Activated CD8-positive, alpha-beta memory T cell treated with anti-CD3 and anti-CD28 coated beads, Interleukin-2, amount 10 ng/mL, durations not matched to agents 7 days and 5 days (primary cell): Measurements from ENCODE around the gene ARMH3. TPM values are rescaled to one million over a fixed set of nuclear protein-coding genes. Genes with fewer than 3 reads are reported as not detected.

ENCODE experiments used
- ATAC-seq: fragments of 150-1000 bp; cut with Tn5 transposase; one replicate; pipeline ENCODE4 v1.10.0; 2021; ENCODE audit warnings: moderate library complexity
- CTCF ChIA-PET: fragments of 350-600 bp; sonication (Branson Sonifier 250); formaldehyde crosslinking; loops from one replicate; lab custom pipeline; 2021; ENCODE audit warnings: antibody characterized with exemption; lab: Charles Lee
- DNase-seq: peaks from one replicate; pipeline ENCODE4 v3.0.0-alpha.2; 2020
- H3K27ac Mint-ChIP-seq: one replicate; pipeline ENCODE4 v1.8.0; 2021; ENCODE audit warnings: mild to moderate bottlenecking, mixed read lengths
- H3K27me3 Mint-ChIP-seq: one replicate; pipeline ENCODE4 v1.8.0; 2021; ENCODE audit warnings: mixed read lengths
- H3K36me3 Mint-ChIP-seq: one replicate; pipeline ENCODE4 v1.8.0; 2021; ENCODE audit warnings: mild to moderate bottlenecking, mixed read lengths
- H3K4me1 Mint-ChIP-seq: one replicate; pipeline ENCODE4 v1.8.0; 2021; ENCODE audit warnings: mixed read lengths
- H3K4me3 Mint-ChIP-seq: one replicate; pipeline ENCODE4 v1.8.0; 2021; ENCODE audit warnings: mild to moderate bottlenecking, moderate library complexity, mixed read lengths
- H3K9me3 Mint-ChIP-seq: one replicate; pipeline ENCODE4 v1.8.0; 2022; ENCODE audit warnings: low read depth, mixed read lengths
- total RNA-seq, 2 experiments: library from RNA; stranded (reverse); gene quantifications; one replicate each; pipeline ENCODE4 v1.2.3, GENCODE V29; 2021

The ARMH3 gene
- total RNA-seq, 2 experiments from 2014 or later: 23.8 to 25.9 TPM

DNA sequence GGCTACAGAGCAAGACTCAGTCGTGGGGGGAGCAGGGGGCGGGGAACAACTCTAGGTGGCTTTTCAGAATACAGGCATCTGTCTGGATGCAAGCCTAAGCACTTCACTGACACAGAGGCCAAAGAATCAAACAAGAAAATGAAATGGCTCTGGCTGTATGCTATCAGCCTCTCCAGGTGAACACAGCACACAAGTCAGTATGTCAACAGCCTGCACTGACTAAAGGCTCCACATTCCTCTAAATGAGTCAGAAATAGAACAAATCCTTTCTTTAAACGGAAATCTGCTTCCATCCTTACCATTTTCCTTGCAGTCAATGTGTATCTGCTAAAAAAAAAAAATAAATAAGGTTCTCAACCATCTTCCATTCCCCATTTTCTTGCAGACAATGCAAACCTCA lies 88.3 kb downstream of the ARMH3 start:
- CTCF ChIA-PET: no interaction called here
- Mint-ChIP-seq H3K9me3 (no peaks in the 10 kb centered on the region), H3K4me1 (peaks cover 19% of the 10 kb centered on the region), H3K4me3 (no peak overlapping the region), H3K27ac (no peak overlapping the region), H3K36me3 (peaks cover 22% of the 10 kb centered on the region), H3K27me3 (no peaks in the 10 kb centered on the region)
- DNase-seq: no peak
- ATAC-seq: no peak

DNA sequence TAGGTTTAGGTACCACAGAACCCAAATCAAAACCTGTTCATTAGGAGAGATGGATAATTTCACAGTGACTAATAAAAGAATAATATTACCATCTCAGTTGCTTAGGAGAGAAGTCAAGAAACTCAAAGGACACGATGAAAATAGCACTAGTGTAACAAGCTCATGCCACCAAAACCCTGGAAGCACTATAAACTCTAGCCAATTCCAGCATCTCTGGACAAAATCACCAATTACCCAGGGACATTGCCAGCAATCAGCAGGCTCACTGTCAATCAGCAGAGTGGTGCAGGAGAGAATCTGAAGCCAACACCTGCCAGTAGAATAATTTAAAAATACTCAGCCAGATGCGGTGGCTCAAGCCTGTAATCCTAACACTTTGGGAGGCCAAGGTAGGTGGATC lies 88.9 kb downstream of the ARMH3 start:
- no peaks in the 10 kb centered on the region for H3K9me3 Mint-ChIP-seq
- CTCF ChIA-PET: interaction anchor here (1.5 kb wide), 1 partner anchor 126 kb away, joined by 8 read pairs; no protein-coding TSS in a partner anchor
- H3K4me1 Mint-ChIP-seq: peaks cover 19% of the 10 kb centered on the region
- H3K4me3 Mint-ChIP-seq: no peak overlapping the region
- H3K27ac Mint-ChIP-seq: no peak overlapping the region
- no peaks in the 10 kb centered on the region for H3K27me3 Mint-ChIP-seq
- ATAC-seq (no peak), DNase-seq (no peak)
- peaks cover 27% of the 10 kb centered on the region for H3K36me3 Mint-ChIP-seq

DNA sequence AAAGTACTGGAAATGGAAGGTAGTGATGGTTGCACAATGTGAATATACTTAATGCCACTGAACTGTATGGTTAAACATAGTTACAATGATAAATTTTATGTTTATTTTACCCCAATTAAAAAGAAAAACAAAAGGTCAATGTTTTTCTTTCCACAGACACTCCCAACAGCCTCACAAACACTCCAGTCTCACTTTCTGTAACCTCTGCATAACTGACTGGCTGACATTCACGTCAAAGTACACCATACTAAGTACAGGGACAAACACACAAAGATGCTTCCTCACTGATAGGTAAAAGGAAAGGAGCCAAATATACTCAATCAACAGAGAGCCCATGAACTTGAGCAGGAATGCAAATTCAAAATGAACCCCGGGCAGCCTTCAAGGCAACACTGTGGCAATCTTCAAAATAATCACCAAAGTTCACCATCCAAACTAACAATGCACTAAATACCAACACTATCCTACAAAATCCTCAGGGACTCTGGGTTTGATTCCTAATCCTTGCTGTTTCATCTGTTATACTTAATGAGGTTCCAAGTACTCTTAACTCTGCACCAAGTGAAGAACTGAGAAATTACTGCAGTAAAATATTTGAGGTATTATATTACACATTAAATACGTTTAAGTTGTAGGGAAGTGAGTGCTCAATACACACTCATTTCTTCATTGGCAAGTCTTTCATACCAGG lies 90.8 kb downstream of the ARMH3 start:
- peaks cover 19% of the 10 kb centered on the region for H3K4me1 Mint-ChIP-seq
- no peak overlapping the region for H3K27ac Mint-ChIP-seq
- H3K36me3 Mint-ChIP-seq: peaks cover 24% of the 10 kb centered on the region
- DNase-seq (no peak), ATAC-seq (no peak)
- no peaks in the 10 kb centered on the region for H3K27me3 Mint-ChIP-seq
- no peaks in the 10 kb centered on the region for H3K9me3 Mint-ChIP-seq
- CTCF ChIA-PET: no interaction called here
- no peak overlapping the region for H3K4me3 Mint-ChIP-seq

DNA sequence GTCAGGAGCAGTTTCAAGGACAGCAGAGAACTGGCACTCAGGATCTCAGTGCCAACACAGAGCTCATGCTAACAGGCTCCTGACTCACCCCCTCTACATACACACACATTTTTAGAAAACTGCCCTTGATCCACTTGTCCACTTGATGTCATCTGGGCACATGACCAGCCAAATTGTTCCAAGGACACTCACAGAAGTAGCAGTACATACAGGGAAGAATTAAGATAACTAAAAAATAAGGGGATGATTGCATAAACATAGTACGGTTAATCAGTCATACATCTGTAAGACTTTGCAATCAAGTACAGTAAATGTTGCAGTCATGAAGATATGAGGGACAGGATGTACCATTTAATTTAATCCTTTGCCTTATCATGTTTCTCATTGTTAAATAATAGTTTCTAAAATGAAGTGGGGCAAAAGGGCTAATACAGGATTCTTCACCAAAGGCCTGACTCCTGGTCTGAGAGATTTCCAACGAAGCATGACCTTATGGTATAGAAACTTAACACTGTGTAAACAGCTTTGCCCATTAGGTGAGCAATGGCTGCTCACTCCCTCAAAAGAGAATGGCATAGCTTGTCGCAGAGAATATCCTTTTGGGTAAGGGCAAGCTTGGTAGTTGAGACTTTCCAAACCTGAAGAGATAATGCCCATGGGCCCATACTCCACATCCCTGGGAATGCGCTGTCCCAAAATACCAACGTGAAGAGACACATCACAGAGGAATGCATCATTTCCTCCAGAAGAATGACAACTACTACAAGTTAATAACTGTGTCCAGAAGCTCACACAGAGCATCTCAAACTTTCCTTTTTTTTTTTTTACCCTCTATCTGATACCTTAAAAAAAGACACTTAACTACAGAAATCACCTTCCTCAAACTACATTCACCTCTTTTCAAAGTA lies 94.1 kb downstream of the ARMH3 start:
- peaks cover 2% of the 10 kb centered on the region for H3K4me1 Mint-ChIP-seq
- CTCF ChIA-PET: interaction anchor here (0.6 to 1.9 kb wide), 6 partner anchors 18 to 1589 kb away, joined by 3 to 6 read pairs (median 3); no protein-coding TSS in a partner anchor
- no peaks in the 10 kb centered on the region for H3K27me3 Mint-ChIP-seq
- ATAC-seq: no peak
- peaks cover 19% of the 10 kb centered on the region for H3K36me3 Mint-ChIP-seq
- H3K4me3 Mint-ChIP-seq: no peak overlapping the region
- no peak overlapping the region for H3K27ac Mint-ChIP-seq
- no peak for DNase-seq
- no peaks in the 10 kb centered on the region for H3K9me3 Mint-ChIP-seq

DNA sequence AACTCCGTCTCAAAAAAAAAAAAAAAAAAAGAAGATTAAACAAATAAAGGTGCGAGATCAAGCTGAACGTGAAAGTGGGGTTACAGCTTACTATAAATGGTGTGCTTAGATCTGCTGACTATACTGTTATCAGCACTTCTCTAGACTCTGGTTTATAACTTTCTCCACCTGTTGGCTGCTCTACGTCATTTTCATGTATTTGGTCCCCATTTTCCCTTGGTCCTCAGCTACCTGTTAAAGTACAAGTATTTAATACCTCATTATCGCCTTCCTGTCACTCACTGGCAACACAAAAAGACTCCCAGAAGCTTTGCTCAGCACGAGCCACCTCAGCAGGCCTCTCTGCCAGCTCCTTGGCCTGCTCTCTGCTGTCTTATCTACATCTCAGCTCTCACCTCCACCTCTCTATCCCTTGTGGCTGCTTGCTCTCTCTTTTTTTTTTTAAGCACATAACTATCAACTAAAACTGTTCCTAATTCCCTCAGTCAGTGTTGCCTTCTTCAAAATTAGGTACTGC lies 95.0 kb downstream of the ARMH3 start:
- DNase-seq (no peak), ATAC-seq (no peak)
- Mint-ChIP-seq H3K4me1 (peaks cover 2% of the 10 kb centered on the region), H3K4me3 (no peak overlapping the region), H3K27ac (no peak overlapping the region), H3K36me3 (peaks cover 26% of the 10 kb centered on the region), H3K9me3 (no peaks in the 10 kb centered on the region), H3K27me3 (no peaks in the 10 kb centered on the region)
- CTCF ChIA-PET: interaction anchor here (0.7 to 1.6 kb wide), 3 partner anchors 99 to 124 kb away, joined by 3 to 6 read pairs (median 4); no protein-coding TSS in a partner anchor

DNA sequence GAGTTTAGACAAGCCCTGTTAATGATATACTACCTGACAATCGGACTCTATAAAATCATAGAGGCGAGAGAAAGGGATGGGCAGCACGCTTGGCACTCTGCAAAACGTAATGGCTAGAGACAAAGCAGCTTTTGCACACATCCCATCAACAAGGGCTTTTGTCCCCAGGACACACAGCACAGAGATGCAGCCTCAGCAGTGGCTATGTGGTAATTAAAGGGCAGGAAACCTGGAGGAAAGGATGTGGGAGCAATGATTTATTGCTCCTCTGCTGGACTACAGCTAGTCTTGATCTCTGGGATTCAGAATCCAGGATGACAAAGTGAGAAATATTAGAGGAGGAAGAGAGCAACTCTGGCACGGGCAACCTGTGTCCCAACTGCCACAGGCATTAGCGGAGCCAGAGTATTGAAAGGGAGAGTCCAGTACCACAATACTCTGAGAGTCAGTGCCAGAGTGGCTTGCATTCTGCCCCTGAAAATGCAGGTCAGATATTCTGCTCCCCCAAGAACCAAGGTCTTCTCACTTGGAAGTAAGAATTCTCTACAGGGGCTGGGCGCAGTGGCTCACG lies 96.5 kb downstream of the ARMH3 start:
- CTCF ChIA-PET: no interaction called here
- Mint-ChIP-seq H3K36me3 (peaks cover 29% of the 10 kb centered on the region), H3K9me3 (no peaks in the 10 kb centered on the region), H3K4me1 (no peaks in the 10 kb centered on the region), H3K27me3 (no peaks in the 10 kb centered on the region), H3K4me3 (no peak overlapping the region), H3K27ac (no peak overlapping the region)
- no peak for ATAC-seq
- DNase-seq: no peak

DNA sequence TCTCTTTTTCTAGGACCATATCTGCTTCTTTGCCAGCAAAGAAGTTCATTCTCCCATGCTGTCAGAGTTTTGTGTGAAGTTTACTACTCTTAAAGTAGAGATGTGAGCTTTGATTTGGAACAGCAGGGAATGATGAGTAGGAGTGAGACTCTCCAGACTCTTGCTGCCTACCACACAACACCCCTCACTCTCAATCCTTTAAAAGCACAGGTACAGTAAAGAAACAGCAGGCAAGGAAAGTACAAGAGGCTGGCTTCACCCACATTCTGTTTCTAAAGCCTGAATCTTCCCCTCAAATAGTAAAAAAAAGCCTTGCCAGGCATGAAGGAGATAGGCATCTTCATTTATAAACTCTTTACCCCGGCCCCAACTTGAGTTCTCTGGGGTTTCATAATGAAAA lies 97.3 kb downstream of the ARMH3 start:
- DNase-seq (no peak), ATAC-seq (no peak)
- no peaks in the 10 kb centered on the region for H3K9me3 Mint-ChIP-seq
- CTCF ChIA-PET: interaction anchor here (0.8 to 1.5 kb wide), 2 partner anchors 12 to 114 kb away, joined by 3 to 4 read pairs; no protein-coding TSS in a partner anchor
- H3K36me3 Mint-ChIP-seq: peaks cover 32% of the 10 kb centered on the region
- no peak overlapping the region for H3K4me3 Mint-ChIP-seq
- no peak overlapping the region for H3K27ac Mint-ChIP-seq
- no peaks in the 10 kb centered on the region for H3K27me3 Mint-ChIP-seq
- no peaks in the 10 kb centered on the region for H3K4me1 Mint-ChIP-seq

DNA sequence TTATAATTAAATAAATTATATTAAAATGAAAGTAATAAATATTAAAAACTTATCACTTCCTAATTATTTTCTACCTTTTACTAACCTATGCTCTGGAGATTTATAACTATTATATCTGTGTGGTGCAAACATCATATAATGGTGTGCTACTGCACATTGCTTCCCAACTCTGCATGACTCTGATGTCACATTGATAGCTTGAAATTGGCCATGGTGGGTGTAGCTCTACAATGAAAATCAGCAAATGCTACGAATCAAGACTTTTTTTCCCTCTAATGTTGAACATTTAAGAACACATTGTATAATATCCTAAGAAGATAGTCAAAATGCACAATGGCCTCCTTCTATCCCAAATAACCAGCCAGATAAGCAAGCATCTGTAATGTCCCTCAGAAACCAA lies 99.1 kb downstream of the ARMH3 start:
- peaks cover 41% of the 10 kb centered on the region for H3K36me3 Mint-ChIP-seq

DNA sequence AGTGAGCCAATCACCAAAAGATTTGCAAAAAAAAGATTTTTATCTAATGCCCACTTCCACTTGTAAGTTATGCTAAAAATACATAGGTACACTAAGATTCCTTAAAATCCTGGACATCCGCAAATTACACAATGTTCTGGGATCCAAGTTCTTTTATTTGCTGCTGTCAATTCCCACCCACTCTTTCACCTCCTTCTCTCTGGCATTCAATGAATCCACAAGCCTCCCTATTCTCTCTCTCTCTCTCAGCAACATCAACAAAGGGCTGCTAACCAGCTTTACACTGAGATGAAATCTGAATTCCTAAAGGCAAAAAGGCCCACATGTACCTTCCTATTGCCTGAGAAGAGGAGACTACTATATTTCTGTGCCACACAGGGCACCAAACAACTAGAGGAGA lies 99.9 kb downstream of the ARMH3 start:
- Mint-ChIP-seq H3K36me3 (peaks cover 41% of the 10 kb centered on the region), H3K27ac (no peak overlapping the region), H3K27me3 (no peaks in the 10 kb centered on the region), H3K4me1 (no peaks in the 10 kb centered on the region), H3K4me3 (no peak overlapping the region), H3K9me3 (peaks cover 2% of the 10 kb centered on the region)
- CTCF ChIA-PET: no interaction called here
- DNase-seq: no peak
- ATAC-seq: no peak

More for the DNA sequence above, 99.1 kb downstream of the ARMH3 start:
- H3K27me3 Mint-ChIP-seq: no peaks in the 10 kb centered on the region
- CTCF ChIA-PET: interaction anchor here (1.2 kb wide), 1 partner anchor 44 kb away, joined by 3 read pairs; no protein-coding TSS in a partner anchor
- no peak overlapping the region for H3K27ac Mint-ChIP-seq
- DNase-seq (no peak), ATAC-seq (no peak)
- no peak overlapping the region for H3K4me3 Mint-ChIP-seq
- H3K9me3 Mint-ChIP-seq: peaks cover 2% of the 10 kb centered on the region
- no peaks in the 10 kb centered on the region for H3K4me1 Mint-ChIP-seq

DNA sequence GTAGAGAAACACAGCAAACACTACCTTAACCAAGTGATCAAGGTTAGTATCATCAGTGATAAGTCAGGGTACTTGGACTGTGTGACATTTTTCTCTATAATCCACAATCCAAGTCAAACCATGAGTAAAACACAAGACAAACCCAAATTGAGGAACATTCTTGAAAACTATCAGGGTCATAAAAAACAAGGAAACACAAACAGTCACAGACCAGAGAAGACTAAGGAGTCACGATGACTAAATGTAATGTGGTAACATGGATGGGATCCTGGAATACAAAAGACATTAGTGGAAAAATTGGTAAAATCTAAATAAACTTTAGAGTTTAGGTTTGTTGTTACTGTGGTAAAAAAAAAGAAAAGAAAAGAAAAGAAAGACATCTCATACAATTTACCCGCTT lies 103.8 kb downstream of the ARMH3 start:
- CTCF ChIA-PET: no interaction called here
- no peak for DNase-seq
- H3K36me3 Mint-ChIP-seq: peaks cover 66% of the 10 kb centered on the region
- H3K27ac Mint-ChIP-seq: no peak overlapping the region
- peaks cover 2% of the 10 kb centered on the region for H3K4me1 Mint-ChIP-seq
- ATAC-seq: no peak
- no peaks in the 10 kb centered on the region for H3K27me3 Mint-ChIP-seq
- no peak overlapping the region for H3K4me3 Mint-ChIP-seq
- H3K9me3 Mint-ChIP-seq: peaks cover 9% of the 10 kb centered on the region

DNA sequence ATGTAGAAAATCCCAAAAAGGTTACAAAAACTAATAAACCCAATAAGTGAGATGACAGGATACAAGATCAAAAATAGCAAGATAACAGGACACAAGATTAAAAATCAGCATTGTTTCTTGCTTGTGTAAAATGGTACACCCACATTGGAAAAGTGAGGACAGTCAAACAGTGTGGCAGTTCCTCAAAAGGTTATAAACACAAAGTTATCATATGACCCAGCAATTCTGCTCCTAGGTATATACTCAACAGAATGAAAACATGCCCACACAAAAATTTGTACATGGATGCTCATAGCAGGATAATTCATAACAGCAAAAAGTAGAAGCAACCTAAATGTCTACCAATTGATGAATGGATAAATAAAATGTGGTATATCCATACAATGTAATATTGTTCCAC lies 105.8 kb downstream of the ARMH3 start:
- no peak for DNase-seq
- no peak for ATAC-seq
- Mint-ChIP-seq H3K27ac (no peak overlapping the region), H3K36me3 (peaks cover 62% of the 10 kb centered on the region), H3K4me1 (peaks cover 2% of the 10 kb centered on the region), H3K27me3 (no peaks in the 10 kb centered on the region), H3K9me3 (peaks cover 9% of the 10 kb centered on the region), H3K4me3 (no peak overlapping the region)
- CTCF ChIA-PET: no interaction called here

DNA sequence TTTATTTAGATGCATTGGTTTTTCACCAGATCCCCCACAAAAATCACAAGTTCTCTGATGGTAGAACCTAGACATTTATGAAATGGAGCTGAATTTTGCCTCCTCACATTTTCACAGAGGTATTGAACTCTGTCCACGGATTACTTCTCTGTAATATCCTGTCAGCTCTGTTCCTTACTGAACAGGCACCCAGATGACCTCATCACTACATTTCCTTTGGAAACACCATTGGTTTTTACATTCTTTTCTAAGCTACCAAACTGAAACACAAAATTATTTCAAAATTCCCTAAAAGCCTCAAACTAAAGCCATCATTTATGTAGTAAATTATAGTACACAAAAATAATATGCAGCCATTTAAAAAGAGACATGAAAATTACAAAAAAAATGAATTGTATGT lies 114.1 kb downstream of the ARMH3 start:
- no peak for ATAC-seq
- Mint-ChIP-seq H3K36me3 (peaks cover 24% of the 10 kb centered on the region), H3K4me3 (no peak overlapping the region), H3K27ac (no peak overlapping the region), H3K27me3 (no peaks in the 10 kb centered on the region), H3K9me3 (no peaks in the 10 kb centered on the region), H3K4me1 (no peaks in the 10 kb centered on the region)
- CTCF ChIA-PET: interaction anchor here (0.6 to 1.6 kb wide), 4 partner anchors 10 to 272 kb away, joined by 3 to 5 read pairs (median 4); no protein-coding TSS in a partner anchor
- no peak for DNase-seq

DNA sequence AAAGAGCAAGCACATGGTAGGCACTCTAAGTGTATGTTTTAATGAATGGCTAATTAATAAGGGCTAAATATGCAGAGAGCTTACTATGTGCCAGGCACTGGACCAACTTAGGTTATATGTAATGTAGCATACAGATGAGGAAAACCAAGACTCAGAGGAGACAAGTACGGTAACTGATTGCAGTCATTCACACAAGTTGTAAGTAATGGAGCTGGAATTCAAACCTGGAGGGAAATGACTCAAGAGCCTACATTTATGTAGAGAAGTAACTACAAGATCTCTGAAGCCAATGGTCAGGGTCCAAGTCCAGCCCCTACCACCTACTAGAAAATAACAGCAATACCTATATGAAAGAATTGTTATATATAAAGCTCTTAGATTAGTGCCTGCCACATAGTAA lies 115.1 kb downstream of the ARMH3 start:
- H3K4me1 Mint-ChIP-seq: no peaks in the 10 kb centered on the region
- H3K36me3 Mint-ChIP-seq: peaks cover 17% of the 10 kb centered on the region
- DNase-seq (no peak), ATAC-seq (no peak)
- H3K27me3 Mint-ChIP-seq: no peaks in the 10 kb centered on the region
- H3K27ac Mint-ChIP-seq: no peak overlapping the region
- no peak overlapping the region for H3K4me3 Mint-ChIP-seq
- CTCF ChIA-PET: interaction anchor here (1.2 to 1.6 kb wide), 3 partner anchors 9 to 69 kb away, joined by 3 to 5 read pairs (median 5); no protein-coding TSS in a partner anchor
- no peaks in the 10 kb centered on the region for H3K9me3 Mint-ChIP-seq
